Body of pancreas (tissue), 4 donors: ENCODE measurements around the gene ALPG.

ENCODE experiments used
- CTCF ChIP-seq, 7 experiments: fragments of 450-650 bp in 4 of 7; fragments of 200-600 bp in 3 of 7; sonication (generic) in 3 of 7; IDR thresholded peaks; one replicate each; pipeline ENCODE4 v1.5.1; 2016 to 2019; ENCODE audit warnings: antibody characterized with exemption in 7 of 7
- POLR2A ChIP-seq, 3 donors: fragments of 450-650 bp; IDR thresholded peaks; one replicate each; pipeline ENCODE4 v1.6.1; 2016; ENCODE audit warnings: antibody characterized with exemption in 3 of 3, mild to moderate bottlenecking in 2 of 3

GRCh38 chr2:232454630-232455029 lies 48.0 kb downstream of the ALPG start:
- no peak for TF ChIP-seq POLR2A (IDR thresholded peaks at IDR 0.05)
- no peak for TF ChIP-seq CTCF (IDR thresholded peaks at IDR 0.05)
